ENCODE measurements around the gene GPS2.

GRCh38 chr17:7285679-7286078 lies 29.5 kb downstream of the GPS2 start:
- TF ChIP-seq CTCF (IDR thresholded peaks at IDR 0.05) (no peak), POLR2AphosphoS5 (IDR thresholded peaks at IDR 0.05) (no peak), POLR2A (IDR thresholded peaks at IDR 0.05) (no peak), EP300 (IDR thresholded peaks at IDR 0.05; ENCODE audit: low read depth) (no peak)
